Breast epithelium (tissue), 4 donors: ENCODE results near the gene TTBK2. TPM values are rescaled to one million over a fixed set of nuclear protein-coding genes. Genes with fewer than 3 reads are reported as not detected.

ENCODE experiments used
- DNase-seq, 2 donors: peaks; one replicate each; pipeline ENCODE4 v3.0.0-alpha.2; 2019; ENCODE audit warnings: low spot score in 2 of 2
- H3K27ac ChIP-seq, 2 donors: fragments of 200-600 bp; sonication (generic) in 1 of 2; one replicate each; pipeline ENCODE4 v1.5.1; 2016 to 2019; ENCODE audit warnings: mild to moderate bottlenecking in 1 of 2
- H3K27me3 ChIP-seq, 2 donors: fragments of 200-600 bp; sonication (generic) in 1 of 2; one replicate each; pipeline versions ENCODE4 v1.5.1 to v1.6.0; 2017 to 2019; ENCODE audit warnings: control low read depth in 1 of 2, mild to moderate bottlenecking in 1 of 2
- H3K36me3 ChIP-seq: fragments of 200-600 bp; one replicate; pipeline ENCODE4 v1.5.1; 2019
- H3K4me1 ChIP-seq, 2 donors: fragments of 200-600 bp; sonication (generic); one replicate each; pipeline ENCODE4 v1.5.1; 2016 to 2019; ENCODE audit warnings: control low read depth in 1 of 2
- H3K4me3 ChIP-seq, 3 donors: fragments of 200-600 bp; sonication (generic); 1 replicate in 2 of 3; 2 replicates in 1 of 3; pipeline ENCODE4 v1.5.1; 2016 to 2019; ENCODE audit warnings: mild to moderate bottlenecking in 3 of 3, moderate library complexity in 2 of 3
- H3K9me3 ChIP-seq, 2 donors: fragments of 200-600 bp; sonication (generic) in 1 of 2; one replicate each; pipeline ENCODE4 v1.5.1; 2016 to 2019; ENCODE audit warnings: control low read depth in 1 of 2
- CTCF ChIP-seq, 3 donors: fragments of 450-650 bp; IDR thresholded peaks; one replicate each; pipeline ENCODE4 v1.5.1; 2016 to 2017; ENCODE audit warnings: antibody characterized with exemption in 3 of 3, mild to moderate bottlenecking in 3 of 3, moderate library complexity in 3 of 3
- POLR2A ChIP-seq: fragments of 450-650 bp; IDR thresholded peaks from one replicate; pipeline ENCODE4 v1.6.1; 2016; ENCODE audit warnings: antibody characterized with exemption, mild to moderate bottlenecking, moderate library complexity
- POLR2AphosphoS5 ChIP-seq, 3 donors: sonication (generic); formaldehyde crosslinking; IDR thresholded peaks; one replicate each; pipeline ENCODE4 v1.6.1; 2017; ENCODE audit warnings: antibody characterized with exemption in 3 of 3
- intact Hi-C: fragments of 100-400 bp; cut with DNase I; formaldehyde crosslinking; loops from one replicate; pipeline ENCODE4 v1.15.1; 2023; ENCODE audit warnings: low total_unique reads
- total RNA-seq, 3 donors: library from RNA; depleted of rRNA; stranded (reverse); fragments of >200 nt; gene quantifications; one replicate each; pipeline ENCODE4 v1.1.0, GENCODE V29; 2016

Gene TTBK2
- total RNA-seq, 3 donors from 2014 or later = 15.7 to 21.8 (median 16.4) TPM

DNA sequence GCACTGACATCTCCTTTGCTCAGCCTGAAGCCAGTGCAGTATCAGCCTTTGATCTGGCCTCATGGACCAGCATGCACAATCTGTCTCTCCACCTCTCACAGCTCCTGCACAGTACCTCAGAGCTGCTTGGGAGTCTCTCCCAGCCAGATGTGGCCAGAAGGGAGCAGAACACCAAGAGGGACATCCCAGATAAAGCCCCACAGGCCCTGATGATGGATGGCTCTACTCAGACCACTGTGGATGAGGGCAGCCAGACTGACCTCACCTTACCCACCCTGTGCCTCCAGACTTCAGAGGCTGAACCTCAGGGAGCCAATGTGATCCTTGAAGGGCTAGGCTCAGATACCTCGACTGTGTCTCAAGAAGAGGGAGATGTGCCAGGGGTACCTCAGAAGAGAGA, 228.0 kb downstream of the TTBK2 start:
- H3K36me3 ChIP-seq = no peaks in the 10 kb centered on the region
- intact Hi-C loops = no loop called here
- DNase-seq = no peak
- no peaks in the 10 kb centered on the region for H3K27me3 ChIP-seq
- H3K4me3 ChIP-seq = no peak overlapping the region
- TF ChIP-seq CTCF (IDR thresholded peaks at IDR 0.05) (no peak), POLR2A (no peak), POLR2AphosphoS5 (IDR thresholded peaks at IDR 0.05) (no peak)
- no peaks in the 10 kb centered on the region for H3K4me1 ChIP-seq
- H3K9me3 ChIP-seq = no peaks in the 10 kb centered on the region
- H3K27ac ChIP-seq = no peak overlapping the region

DNA sequence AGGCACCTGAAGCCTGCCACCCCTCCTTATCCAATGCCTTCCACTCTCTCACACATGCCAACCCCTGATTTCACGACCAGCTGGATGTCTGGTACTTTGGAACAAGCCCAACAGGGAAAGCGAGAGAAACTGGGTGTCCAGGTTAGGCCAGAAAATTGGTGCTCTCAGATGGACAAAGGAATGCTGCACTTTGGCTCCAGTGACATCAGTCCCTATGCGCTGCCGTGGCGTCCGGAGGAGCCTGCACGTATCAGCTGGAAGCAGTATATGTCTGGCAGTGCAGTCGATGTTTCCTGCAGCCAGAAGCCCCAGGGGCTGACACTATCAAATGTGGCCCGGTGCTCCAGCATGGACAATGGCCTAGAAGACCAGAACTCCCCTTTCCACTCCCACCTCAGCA, 228.8 kb downstream of the TTBK2 start:
- DNase-seq = no peak
- H3K27me3 ChIP-seq = no peaks in the 10 kb centered on the region
- no peaks in the 10 kb centered on the region for H3K9me3 ChIP-seq
- no peak overlapping the region for H3K27ac ChIP-seq
- H3K4me3 ChIP-seq = no peak overlapping the region
- no peaks in the 10 kb centered on the region for H3K4me1 ChIP-seq
- TF ChIP-seq POLR2A (no peak), POLR2AphosphoS5 (IDR thresholded peaks at IDR 0.05) (no peak), CTCF (IDR thresholded peaks at IDR 0.05) (no peak)
- no peaks in the 10 kb centered on the region for H3K36me3 ChIP-seq
- intact Hi-C loops = no loop called here

- Histone ChIP-seq H3K36me3 (no peaks in the 10 kb centered on the region), H3K4me3 (no peak overlapping the region), H3K9me3 (no peaks in the 10 kb centered on the region), H3K27me3 (no peaks in the 10 kb centered on the region), H3K4me1 (no peaks in the 10 kb centered on the region), H3K27ac (no peak overlapping the region)
- no peak for DNase-seq
- TF ChIP-seq POLR2A (no peak), CTCF (IDR thresholded peaks at IDR 0.05) (no peak), POLR2AphosphoS5 (IDR thresholded peaks at IDR 0.05) (no peak)
- intact Hi-C loops = no loop called here
Measured at GRCh38 chr15:42691308-42691707, 229.3 kb downstream of the TTBK2 start.

Other genes starting within 250 kb of the TTBK2 start
- 10 to 100 TPM in 2 of 3 donors, 1 to 10 TPM in 1; 8.8 to 15.2 (median 14.7) TPM for gene CDAN1, start 183.7 kb downstream of the TTBK2 start, total RNA-seq
- 10 to 100 TPM; 33.0 to 52.5 (median 48.5) TPM for gene UBR1, start 185.3 kb upstream of the TTBK2 start, total RNA-seq
- 10 to 100 TPM; 43.2 to 61.6 (median 59.4) TPM for gene TMEM62, start 212.8 kb upstream of the TTBK2 start, total RNA-seq